Heart left ventricle (tissue), 16 donors: Measurements from ENCODE around the gene SHE. TPM values are rescaled to one million over a fixed set of nuclear protein-coding genes. Genes with fewer than 3 reads are reported as not detected.

Experiments used
- ATAC-seq, 4 donors: fragments of 200-7000 bp; cut with Tn5 transposase; one replicate each; pipeline ENCODE4 v1.9.1; 2020 to 2022; ENCODE audit warnings: moderate library complexity in 4 of 4, mild to moderate bottlenecking in 3 of 4, moderate number of reproducible peaks in 1 of 4
- DNase-seq, 5 donors: peaks; one replicate each; pipeline ENCODE4 v3.0.0-alpha.2; 2020
- H3K27ac ChIP-seq, 12 donors: fragments of 200-600 bp; sonication (generic) in 4 of 12; one replicate each; pipeline versions ENCODE4 v1.5.0 to v1.8.0; 2016 to 2022; ENCODE audit warnings: mild to moderate bottlenecking in 2 of 12
- H3K27me3 ChIP-seq, 9 donors: fragments of 200-600 bp; sonication (generic) in 2 of 9; one replicate each; pipeline versions ENCODE4 v1.5.1 to v1.8.0; 2016 to 2022; ENCODE audit warnings: mild to moderate bottlenecking in 3 of 9
- H3K36me3 ChIP-seq, 9 donors: fragments of 200-600 bp; sonication (generic) in 2 of 9; one replicate each; pipeline versions ENCODE4 v1.5.0 to v1.8.0; 2018 to 2022; ENCODE audit warnings: mild to moderate bottlenecking in 2 of 9
- H3K4me1 ChIP-seq, 12 donors: fragments of 200-600 bp; sonication (generic) in 4 of 12; one replicate each; pipeline versions ENCODE4 v1.5.0 to v1.8.0; 2016 to 2022; ENCODE audit warnings: mild to moderate bottlenecking in 3 of 12
- H3K4me3 ChIP-seq, 12 donors: fragments of 200-600 bp; sonication (generic) in 4 of 12; one replicate each; pipeline versions ENCODE4 v1.5.0 to v1.8.0; 2017 to 2022; ENCODE audit warnings: mild to moderate bottlenecking in 9 of 12, moderate library complexity in 4 of 12
- H3K9me3 ChIP-seq, 12 donors: fragments of 200-600 bp; sonication (generic) in 4 of 12; one replicate each; pipeline versions ENCODE4 v1.5.0 to v1.8.0; 2016 to 2022; ENCODE audit warnings: mild to moderate bottlenecking in 1 of 12
- CTCF ChIP-seq, 12 donors: fragments of 200-600 bp; sonication (generic) in 4 of 12; IDR thresholded peaks; one replicate each; pipeline versions ENCODE4 v1.5.0 to v1.8.0; 2018 to 2022; ENCODE audit warnings: antibody characterized with exemption in 12 of 12, mild to moderate bottlenecking in 5 of 12
- POLR2A ChIP-seq, 2 donors: fragments of 450-650 bp; IDR thresholded peaks; one replicate each; pipeline ENCODE4 v1.6.1; 2017; ENCODE audit warnings: antibody characterized with exemption in 2 of 2, mild to moderate bottlenecking in 2 of 2, moderate library complexity in 2 of 2
- WGBS, 4 donors: extraction: QIAGEN DNeasy Blood & Tissue Kit in 2 of 4; methylation state at CpG; one replicate each; pipeline versions ENCODE4 v1.1.5 to v1.1.7; 2013 to 2018; 5-methylcytosine and 5-hydroxymethylcytosine counted together
- intact Hi-C, 10 donors: fragments of 100-400 bp; cut with DNase I; formaldehyde crosslinking; loops; one replicate each; pipeline versions ENCODE4 v1.11.1 to v1.14.2; 2022
- polyA plus RNA-seq, 2 donors: library from polyadenylated mRNA; stranded (reverse); fragments of 200-250 nt; gene quantifications; one replicate each; pipeline ENCODE4 v1.2.3, GENCODE V29; 2013
- total RNA-seq, 9 donors: library from RNA; depleted of rRNA in 2 of 9; stranded (reverse); fragments of >200 nt in 2 of 9; fragmentation: NEBNext Ultra II Directional in 3 of 9; extraction: Animal tissue kit (Norgen Biotek cat#: 25700) in 3 of 9; gene quantifications; one replicate each; pipeline versions ENCODE4 v1.1.0 to v1.2.4, GENCODE V29; 2016 to 2023
- donor health status: ischemic (EF 13 %, LVEDD 7.1; RV severe dilation, severe dysfunction).
- donor health status: healthy with polysubstance abuse.
- donor health status: DM: no; HTN: yes; CAD: no.
- donor health status: DM: no; HTN: no; CAD: no.
- donor health status: ischemic (EF 25% LVEDD 6.9; RV normal size, moderate dysfunction).
- donor health status: ischemic (EF 25% LVEDD 5.7; RV mildly dilated, moderate dysfunction).
- donor health status: healthy.
- donor health status: DM: yes; HTN: yes; CAD: no.
- donor health status: ischemic (EF 35%, LVEDD 5.7; RV mildly dilated, moderate dysfunction).
- donor health status: nonischemic (EF 11% LVEDD 7.7; RV severe dilation, severe dysfunction).
- donor health status: DM: yes; HTN: yes; CAD: no.
- donor health status: PGD.
- donor health status: ischemic (EF 29% LVEDD 5.4; RV normal size, mild dysfunction).
- donor health status: nonischemic (EF 23%, LVEDD 6.1; RV moderate dilation, normal function).

Gene SHE
- total and polyA plus RNA-seq, 11 donors: 10.1 to 19.4 (median 11.9) TPM

- no peaks in the 10 kb centered on the region for H3K9me3 ChIP-seq
- peaks cover 0 to 74% (median 37%) of the 10 kb centered on the region in 12 donors for H3K4me1 ChIP-seq
- no peaks in the 10 kb centered on the region for H3K27me3 ChIP-seq
- DNase-seq: peak; percentile 81 to 89 (median 83)
- peak; percentile 86 to 89 (median 86) for ATAC-seq
- H3K4me3 ChIP-seq: peak overlapping the region in 8 of 12 donors; percentile 12 to 39 (median 29)
- H3K27ac ChIP-seq: peak overlapping the region; percentile 43 to 96 (median 79)
- intact Hi-C loops: loop anchor here in 2 of 10 donors (1.0 to 2.0 kb wide), 2 partner anchors 28 to 30 kb away; partner anchors contain the start of gene IL6R (in 1 of the 2)
- WGBS, 4 donors: 10 to 21% (median 14%) methylated on average over 15 to 18 of the region's 18 CpGs
- H3K36me3 ChIP-seq: peaks cover 0 to 58% (median 10%) of the 10 kb centered on the region in 9 donors
- TF ChIP-seq CTCF (IDR thresholded peaks at IDR 0.05) (peak in 1 of 12 donors; percentile 5), POLR2A (IDR thresholded peaks at IDR 0.05) (peak in 1 of 2 donors; percentile 7)
Observed at GRCh38 chr1:154434346-154435085, 67.7 kb downstream of the SHE start.

GRCh38 chr1:154433161-154433764 lies 68.9 kb downstream of the SHE start:
- no peaks in the 10 kb centered on the region for H3K9me3 ChIP-seq
- no peak overlapping the region for H3K4me3 ChIP-seq
- H3K27me3 ChIP-seq: no peaks in the 10 kb centered on the region
- H3K27ac ChIP-seq: peak overlapping the region in 8 of 12 donors; percentile 12 to 96 (median 78)
- TF ChIP-seq POLR2A (IDR thresholded peaks at IDR 0.05) (no peak), CTCF (IDR thresholded peaks at IDR 0.05) (no peak)
- peaks cover 0 to 59% (median 10%) of the 10 kb centered on the region in 9 donors for H3K36me3 ChIP-seq
- WGBS, 4 donors: 89 to 92% (median 91%) methylated on average over 9 of the region's 9 CpGs
- no peak for DNase-seq
- no peak for ATAC-seq
- intact Hi-C loops: no loop called here
- H3K4me1 ChIP-seq: peaks cover 0 to 71% (median 49%) of the 10 kb centered on the region in 12 donors

GRCh38 chr1:154431586-154432373 lies 70.4 kb downstream of the SHE start:
- peak in 3 of 4 donors; percentile 3 to 27 (median 15) for ATAC-seq
- TF ChIP-seq CTCF (IDR thresholded peaks at IDR 0.05) (no peak), POLR2A (IDR thresholded peaks at IDR 0.05) (no peak)
- Histone ChIP-seq H3K4me1 (peaks cover 0 to 86% (median 64%) of the 10 kb centered on the region in 12 donors), H3K4me3 (no peak overlapping the region), H3K36me3 (peaks cover 0 to 45% (median 9%) of the 10 kb centered on the region in 9 donors), H3K27me3 (no peaks in the 10 kb centered on the region), H3K9me3 (no peaks in the 10 kb centered on the region), H3K27ac (peak overlapping the region in 5 of 12 donors; percentile 10 to 96 (median 45))
- WGBS, 4 donors: 74 to 81% (median 76%) methylated on average over 10 of the region's 10 CpGs
- DNase-seq: peak in 2 of 5 donors; percentile 30 to 51
- intact Hi-C loops: no loop called here
